Aorta (tissue), 5 donors: ENCODE measurements around the gene OXSM. TPM values are rescaled to one million over a fixed set of nuclear protein-coding genes. Genes with fewer than 3 reads are reported as not detected.

Experiments used
- ATAC-seq: fragments of 200-7000 bp; cut with Tn5 transposase; one replicate; pipeline ENCODE4 v1.9.1; 2022; ENCODE audit warnings: moderate library complexity; ENCODE audit not compliant: low FRiP score
- DNase-seq, 2 donors: peaks; one replicate each; pipeline ENCODE4 v3.0.0-alpha.2; 2020
- H3K27ac ChIP-seq, 2 donors: one replicate each; pipeline ENCODE4 v1.5.1; 2013; ENCODE audit warnings: low read length in 2 of 2, mild to moderate bottlenecking in 2 of 2, moderate library complexity in 2 of 2, control low read depth in 1 of 2, inconsistent platforms in 1 of 2, low read depth in 1 of 2
- H3K27me3 ChIP-seq, 2 donors: one replicate each; pipeline ENCODE4 v1.6.1; 2013; ENCODE audit warnings: control low read depth in 1 of 2, low read length in 1 of 2, mild to moderate bottlenecking in 1 of 2, moderate library complexity in 1 of 2; ENCODE audit not compliant: insufficient read depth in 2 of 2, control insufficient read depth in 1 of 2
- H3K36me3 ChIP-seq, 2 donors: one replicate each; pipeline ENCODE4 v1.6.1; 2013; ENCODE audit warnings: control low read depth in 1 of 2, low read length in 1 of 2, mild to moderate bottlenecking in 1 of 2; ENCODE audit not compliant: insufficient read depth in 2 of 2, control insufficient read depth in 1 of 2
- H3K4me1 ChIP-seq, 2 donors: one replicate each; pipeline ENCODE4 v1.6.1; 2013; ENCODE audit warnings: low read length in 2 of 2, control low read depth in 1 of 2, mild to moderate bottlenecking in 1 of 2, moderate library complexity in 1 of 2; ENCODE audit not compliant: insufficient read depth in 2 of 2, control insufficient read depth in 1 of 2
- H3K4me3 ChIP-seq, 2 donors: one replicate each; pipeline ENCODE4 v1.5.1; 2013; ENCODE audit warnings: low read length in 2 of 2, control low read depth in 1 of 2, mild to moderate bottlenecking in 1 of 2
- H3K9me3 ChIP-seq: one replicate; pipeline ENCODE4 v1.6.1; 2013; ENCODE audit warnings: mild to moderate bottlenecking, low read length; ENCODE audit not compliant: control insufficient read depth
- WGBS, 2 donors: extraction: QIAGEN DNeasy Blood & Tissue Kit; methylation state at CpG; one replicate each; pipeline ENCODE4 v1.1.7; 2013; 5-methylcytosine and 5-hydroxymethylcytosine counted together
- intact Hi-C, 2 donors: fragments of 100-400 bp; cut with DNase I; formaldehyde crosslinking; loops; one replicate each; pipeline versions ENCODE4 v1.14.2 to v1.15.0; 2022
- polyA plus RNA-seq, 2 donors: library from polyadenylated mRNA; stranded (reverse); fragments of 200-250 nt; gene quantifications; one replicate each; pipeline ENCODE4 v1.2.3, GENCODE V29; 2013
- total RNA-seq, 2 donors: library from RNA; stranded (reverse); fragmentation: NEBNext Ultra II Directional; extraction: Animal tissue kit (Norgen Biotek cat#: 25700); gene quantifications; one replicate each; pipeline ENCODE4 v1.2.1, GENCODE V29; 2021
- donor health status: healthy with polysubstance abuse.
- donor health status: Bipolar disorder and iron deficiency.
- donor health status: DM: no; HTN: no; CAD: no.
- donor health status: DM: no; HTN: no; CAD: no.
- donor health status: DM: yes; HTN: yes; CAD: no.

Gene OXSM
- total and polyA plus RNA-seq, 4 donors: 3.9 to 5.9 (median 5.5) TPM

DNA sequence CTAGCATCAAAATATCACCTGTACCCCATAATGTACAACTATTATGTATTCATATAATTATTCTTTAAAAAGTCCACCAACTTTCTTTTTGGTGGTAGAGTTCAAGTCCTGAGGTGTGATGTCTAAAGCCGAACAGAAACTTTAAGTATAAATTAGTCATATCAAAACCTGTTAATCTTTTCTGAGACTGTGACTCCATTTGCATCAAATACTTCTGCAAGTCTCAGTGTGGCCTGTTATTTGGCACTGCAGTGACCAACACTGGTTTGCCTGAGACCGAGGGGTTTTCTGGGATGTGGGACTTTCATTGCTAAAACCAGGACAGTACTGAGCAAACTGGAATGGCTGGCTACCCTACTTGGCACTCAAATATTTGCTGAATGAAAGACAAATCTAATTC is 14.0 kb upstream of the OXSM start:
- ATAC-seq (no peak), DNase-seq (no peak)
- no peaks in the 10 kb centered on the region for H3K4me1 ChIP-seq
- no peak overlapping the region for H3K27ac ChIP-seq
- no peaks in the 10 kb centered on the region for H3K9me3 ChIP-seq
- H3K4me3 ChIP-seq: no peak overlapping the region
- H3K36me3 ChIP-seq: peaks cover 2 to 6% of the 10 kb centered on the region in 2 donors
- H3K27me3 ChIP-seq: no peaks in the 10 kb centered on the region
- 96 to 98% methylated on average over 2 of the region's 2 CpGs for WGBS, 2 donors
- intact Hi-C loops: no loop called here

- no peak for ATAC-seq
- intact Hi-C loops: no loop called here
Observed at GRCh38 chr3:25780618-25781017, 9.3 kb upstream of the OXSM start.

DNA sequence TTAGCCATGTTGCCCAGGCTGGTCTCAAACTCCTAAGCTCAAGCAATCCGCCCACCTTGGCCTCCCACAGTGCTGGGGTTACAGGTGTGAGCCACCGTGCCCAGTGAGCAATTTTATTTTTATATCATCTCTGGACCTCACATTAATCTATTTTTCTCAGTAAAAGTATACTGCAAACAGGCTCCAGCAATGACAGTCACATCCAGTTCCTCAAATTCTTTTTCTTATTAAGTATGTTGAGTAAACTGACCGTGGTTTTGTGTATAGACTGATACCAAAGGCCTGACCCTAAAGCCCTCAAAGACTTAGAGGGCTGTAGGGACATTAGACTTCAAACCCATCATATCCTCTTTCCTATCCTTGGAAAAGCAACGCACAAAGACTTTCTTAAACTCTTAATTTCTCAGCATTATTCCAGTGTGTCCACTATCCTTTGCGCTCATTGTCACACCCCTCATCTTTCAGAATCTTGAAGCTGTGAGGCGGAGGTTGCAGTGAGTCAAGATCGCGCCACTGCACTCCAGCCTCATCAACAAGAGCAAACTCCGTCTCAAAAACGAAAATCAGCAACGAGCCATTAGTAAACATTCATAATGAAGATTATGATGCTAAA is 8.6 kb upstream of the OXSM start:
- DNase-seq (no peak), ATAC-seq (no peak)
- no peaks in the 10 kb centered on the region for H3K9me3 ChIP-seq
- peaks cover 0 to 6% of the 10 kb centered on the region in 2 donors for H3K36me3 ChIP-seq
- no peak overlapping the region for H3K4me3 ChIP-seq
- H3K27me3 ChIP-seq: no peaks in the 10 kb centered on the region
- intact Hi-C loops: no loop called here
- peaks cover 2 to 3% of the 10 kb centered on the region in 2 donors for H3K4me1 ChIP-seq
- no peak overlapping the region for H3K27ac ChIP-seq
- WGBS, 2 donors: 92 to 93% methylated on average over 11 of the region's 11 CpGs

More at GRCh38 chr3:25780618-25781017, 9.3 kb upstream of the OXSM start:
- DNase-seq: no peak
- no peak overlapping the region for H3K4me3 ChIP-seq
- H3K27ac ChIP-seq: no peak overlapping the region
- H3K36me3 ChIP-seq: peaks cover 0 to 6% of the 10 kb centered on the region in 2 donors
- H3K27me3 ChIP-seq: no peaks in the 10 kb centered on the region
- no peaks in the 10 kb centered on the region for H3K9me3 ChIP-seq
- 92 to 96% methylated on average over 6 of the region's 6 CpGs for WGBS, 2 donors
- H3K4me1 ChIP-seq: peaks cover 2 to 3% of the 10 kb centered on the region in 2 donors

DNA sequence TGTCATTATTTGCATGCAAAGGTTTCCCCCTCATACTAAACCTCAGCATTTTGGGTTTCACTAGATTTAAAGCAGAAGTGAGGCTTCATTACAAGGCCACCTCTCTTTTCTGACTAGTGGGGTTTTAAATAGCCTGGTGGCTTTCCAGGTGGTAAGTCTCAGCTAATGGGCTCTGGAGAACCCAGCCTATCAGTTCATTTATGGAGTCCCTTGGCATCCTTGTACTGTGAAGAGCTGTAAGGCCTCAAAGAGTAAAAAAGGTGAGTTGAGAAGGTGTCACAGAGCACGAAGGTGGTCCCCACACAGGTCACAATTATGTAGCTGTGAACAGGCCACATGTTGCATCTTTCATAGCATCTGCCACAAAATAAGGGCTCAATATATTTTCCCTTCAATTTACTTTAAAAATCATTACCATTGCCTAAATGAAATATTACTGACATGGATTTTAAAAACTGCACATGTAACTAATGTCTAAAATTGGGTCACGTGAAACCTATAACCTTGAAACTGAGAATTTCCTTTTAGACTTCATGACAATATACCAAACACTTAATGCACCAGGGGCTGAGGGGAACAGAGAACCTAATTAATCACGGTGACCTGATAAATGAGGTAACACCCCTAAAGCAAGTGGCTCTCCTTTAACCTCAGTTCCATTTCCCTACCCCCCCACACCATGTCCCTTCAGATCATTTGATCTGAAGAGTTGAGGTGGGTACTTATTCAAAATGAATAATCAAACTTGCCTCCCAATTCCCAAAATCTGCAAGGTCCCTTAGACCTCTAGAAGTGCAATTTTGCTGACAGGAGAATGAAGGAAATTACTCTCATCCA is 7.9 kb upstream of the OXSM start:
- H3K27ac ChIP-seq: no peak overlapping the region

DNA sequence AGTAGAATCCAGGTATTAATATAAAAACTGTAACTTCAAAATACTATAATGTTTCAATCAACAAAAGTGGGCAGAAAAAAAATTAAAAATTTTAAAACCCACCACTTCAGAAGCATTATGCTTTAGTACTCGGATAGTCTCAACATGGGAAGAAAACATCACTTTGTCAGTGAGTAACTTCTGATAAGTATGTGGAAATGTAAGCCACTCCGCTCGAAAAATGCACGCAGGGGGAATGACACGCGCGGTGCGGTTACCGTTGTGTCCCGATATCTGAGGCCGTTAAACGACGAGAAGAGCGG is 7.3 kb upstream of the OXSM start:
- Histone ChIP-seq H3K4me1 (peaks cover 2 to 3% of the 10 kb centered on the region in 2 donors), H3K36me3 (no peaks in the 10 kb centered on the region), H3K27ac (peak overlapping the region; percentile 46 to 50), H3K9me3 (no peaks in the 10 kb centered on the region), H3K4me3 (peak overlapping the region; percentile 76 to 90), H3K27me3 (no peaks in the 10 kb centered on the region)
- DNase-seq (no peak), ATAC-seq (no peak)
- 0 to 1% methylated on average over 14 of the region's 14 CpGs for WGBS, 2 donors
- intact Hi-C loops: no loop called here

More for the DNA sequence above, 7.9 kb upstream of the OXSM start:
- Histone ChIP-seq H3K27me3 (no peaks in the 10 kb centered on the region), H3K9me3 (no peaks in the 10 kb centered on the region), H3K4me1 (peaks cover 2 to 3% of the 10 kb centered on the region in 2 donors), H3K36me3 (no peaks in the 10 kb centered on the region), H3K4me3 (peak overlapping the region; percentile 76 to 90)
- DNase-seq: no peak
- no peak for ATAC-seq
- 61 to 65% methylated on average over 3 of the region's 3 CpGs for WGBS, 2 donors
- intact Hi-C loops: no loop called here

- DNase-seq (peak; percentile 90 to 95), ATAC-seq (peak; percentile 98)
- 1% methylated on average over 41 to 72 of the region's 72 CpGs for WGBS, 2 donors
- intact Hi-C loops: no loop called here
- H3K27ac ChIP-seq: peak within 1 kb of the TSS; percentile 46 to 50
- H3K9me3 ChIP-seq: no peaks in the 10 kb centered on the region
- H3K4me1 ChIP-seq: peaks cover 2 to 3% of the 10 kb centered on the region in 2 donors
- H3K36me3 ChIP-seq: no peaks in the 10 kb centered on the region
- H3K4me3 ChIP-seq: peak within 1 kb of the TSS; percentile 76 to 90
- H3K27me3 ChIP-seq: no peaks in the 10 kb centered on the region
Observed at GRCh38 chr3:25782938-25783660, 6.8 kb upstream of the OXSM start, which contains the start of gene NGLY1. Gene NGLY1 (minus strand): TSS chr3:25783443. CDS start chr3:25783390, 53 bp downstream.

GRCh38 chr3:25783661-25784512 is 6.0 kb upstream of the OXSM start:
- intact Hi-C loops: no loop called here
- Histone ChIP-seq H3K36me3 (no peaks in the 10 kb centered on the region), H3K4me1 (peaks cover 2 to 3% of the 10 kb centered on the region in 2 donors), H3K27me3 (no peaks in the 10 kb centered on the region), H3K27ac (peak overlapping the region in 1 of 2 donors; percentile 9), H3K9me3 (no peaks in the 10 kb centered on the region), H3K4me3 (peak overlapping the region; percentile 54 to 73)
- ATAC-seq: peak; percentile 76
- DNase-seq: peak; percentile 73 to 87
- WGBS, 2 donors: 21 to 23% methylated on average over 30 to 34 of the region's 34 CpGs

- no peak for DNase-seq
- no peaks in the 10 kb centered on the region for H3K9me3 ChIP-seq
- intact Hi-C loops: loop anchor here in 1 of 2 donors (5.0 kb wide), 1 partner anchor 123 kb away; the partner anchor contains the start of gene TOP2B
- WGBS, 2 donors: 93 to 96% methylated on average over 1 of the region's 1 CpG
- H3K4me1 ChIP-seq: peaks cover 2 to 3% of the 10 kb centered on the region in 2 donors
- no peaks in the 10 kb centered on the region for H3K36me3 ChIP-seq
- ATAC-seq: no peak
- no peaks in the 10 kb centered on the region for H3K27me3 ChIP-seq
- H3K27ac ChIP-seq: no peak overlapping the region
- no peak overlapping the region for H3K4me3 ChIP-seq
Observed at GRCh38 chr3:25784971-25785370, 4.9 kb upstream of the OXSM start.
